BE2C (cell line): ENCODE results near the gene ELN.

Experiments
- DNase-seq: peaks from one replicate; pipeline ENCODE4 v3.0.0-alpha.2; 2020
- H3K27me3 ChIP-seq: fragments of 250-450 bp; sonication (Bioruptor Pico); 2 replicates; pipeline ENCODE4 v1.5.1; 2020; ENCODE audit warnings: mild to moderate bottlenecking
- H3K36me3 ChIP-seq: fragments of 250-450 bp; sonication (Bioruptor Pico); 2 replicates; pipeline ENCODE4 v1.5.1; 2020; ENCODE audit warnings: mild to moderate bottlenecking
- H3K4me1 ChIP-seq: fragments of 250-450 bp; sonication (Bioruptor Pico); 2 replicates; pipeline ENCODE4 v1.5.1; 2020
- H3K4me3 ChIP-seq: 2 replicates; pipeline ENCODE4 v1.5.1; 2011; ENCODE audit warnings: low read depth, low read length
- H3K9me3 ChIP-seq: fragments of 250-450 bp; sonication (Bioruptor Pico); 2 replicates; pipeline ENCODE4 v1.5.1; 2020
- TF ChIP-seq, protein P1 (sequence below): IDR thresholded peaks from 2 replicates; pipeline ENCODE4 v1.5.1; 2012; ENCODE audit warnings: mild to moderate bottlenecking, low read depth, low read length

Gene ELN

DNA sequence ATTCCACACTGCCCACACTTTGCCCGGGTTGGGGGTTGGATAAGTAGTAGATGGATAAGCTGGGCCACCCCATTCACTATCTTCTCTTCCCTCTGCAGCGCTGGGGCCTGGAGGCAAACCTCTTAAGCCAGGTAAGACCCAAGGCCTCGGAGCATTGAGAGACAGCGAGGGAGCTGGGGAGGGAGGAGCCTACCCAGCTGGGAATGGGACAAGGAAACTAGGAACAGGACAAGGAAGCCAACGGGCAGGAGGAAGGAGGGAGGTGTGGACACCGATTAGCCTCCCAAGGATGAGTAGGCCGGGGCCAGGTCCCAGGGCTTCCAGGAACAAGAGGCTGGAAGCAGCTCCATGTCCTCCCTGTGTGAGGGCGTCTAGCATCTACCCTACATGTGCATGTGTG lies 9.6 kb downstream of the ELN start:
- H3K4me3 ChIP-seq: no peak overlapping the region
- no peak for DNase-seq
- no peaks in the 10 kb centered on the region for H3K36me3 ChIP-seq
- no peaks in the 10 kb centered on the region for H3K9me3 ChIP-seq
- TF ChIP-seq, protein P1, sequence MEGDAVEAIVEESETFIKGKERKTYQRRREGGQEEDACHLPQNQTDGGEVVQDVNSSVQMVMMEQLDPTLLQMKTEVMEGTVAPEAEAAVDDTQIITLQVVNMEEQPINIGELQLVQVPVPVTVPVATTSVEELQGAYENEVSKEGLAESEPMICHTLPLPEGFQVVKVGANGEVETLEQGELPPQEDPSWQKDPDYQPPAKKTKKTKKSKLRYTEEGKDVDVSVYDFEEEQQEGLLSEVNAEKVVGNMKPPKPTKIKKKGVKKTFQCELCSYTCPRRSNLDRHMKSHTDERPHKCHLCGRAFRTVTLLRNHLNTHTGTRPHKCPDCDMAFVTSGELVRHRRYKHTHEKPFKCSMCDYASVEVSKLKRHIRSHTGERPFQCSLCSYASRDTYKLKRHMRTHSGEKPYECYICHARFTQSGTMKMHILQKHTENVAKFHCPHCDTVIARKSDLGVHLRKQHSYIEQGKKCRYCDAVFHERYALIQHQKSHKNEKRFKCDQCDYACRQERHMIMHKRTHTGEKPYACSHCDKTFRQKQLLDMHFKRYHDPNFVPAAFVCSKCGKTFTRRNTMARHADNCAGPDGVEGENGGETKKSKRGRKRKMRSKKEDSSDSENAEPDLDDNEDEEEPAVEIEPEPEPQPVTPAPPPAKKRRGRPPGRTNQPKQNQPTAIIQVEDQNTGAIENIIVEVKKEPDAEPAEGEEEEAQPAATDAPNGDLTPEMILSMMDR: no peak
- H3K27me3 ChIP-seq: no peaks in the 10 kb centered on the region
- H3K4me1 ChIP-seq: peaks cover 28% of the 10 kb centered on the region

DNA sequence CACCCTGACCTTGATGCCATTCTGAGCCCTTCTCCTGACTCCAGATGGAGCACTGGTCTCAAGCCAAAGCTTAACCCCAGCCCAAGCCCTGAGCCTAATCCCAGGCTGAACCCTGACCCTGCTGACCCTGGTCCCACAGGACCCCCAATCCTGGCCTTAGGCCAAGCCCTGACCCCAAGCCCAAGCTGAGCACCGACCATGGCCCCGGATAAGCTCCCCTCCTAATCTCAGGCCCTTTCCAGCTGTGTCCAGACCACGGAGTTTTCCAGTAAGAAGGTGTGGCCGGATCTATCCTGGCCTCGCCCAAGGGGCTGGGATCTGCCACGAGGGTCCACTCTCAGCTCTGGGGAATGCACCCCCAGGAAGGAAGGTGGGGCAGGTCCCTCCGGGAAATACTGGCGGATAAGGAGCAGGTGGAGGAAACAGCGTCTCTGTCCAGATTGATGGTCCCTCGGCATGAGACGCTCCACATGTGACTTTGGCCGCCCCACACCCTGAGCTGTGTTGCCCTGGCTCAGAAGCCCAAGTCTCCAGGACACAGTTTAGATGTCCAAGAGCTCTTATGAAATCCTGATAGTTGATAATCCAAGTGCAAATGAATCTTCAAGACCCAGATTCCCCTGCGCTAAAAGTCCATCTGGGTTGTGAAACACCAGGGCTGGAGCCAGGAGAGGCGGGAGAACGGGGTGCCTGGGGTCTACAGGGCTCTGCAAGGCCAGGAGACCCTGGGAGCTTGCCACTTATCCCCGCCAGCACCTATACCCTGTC lies 10.4 kb downstream of the ELN start:
- Histone ChIP-seq H3K4me3 (no peak overlapping the region), H3K4me1 (peaks cover 24% of the 10 kb centered on the region), H3K36me3 (no peaks in the 10 kb centered on the region), H3K9me3 (no peaks in the 10 kb centered on the region), H3K27me3 (no peaks in the 10 kb centered on the region)
- DNase-seq: no peak
- TF ChIP-seq, protein P1: no peak

DNA sequence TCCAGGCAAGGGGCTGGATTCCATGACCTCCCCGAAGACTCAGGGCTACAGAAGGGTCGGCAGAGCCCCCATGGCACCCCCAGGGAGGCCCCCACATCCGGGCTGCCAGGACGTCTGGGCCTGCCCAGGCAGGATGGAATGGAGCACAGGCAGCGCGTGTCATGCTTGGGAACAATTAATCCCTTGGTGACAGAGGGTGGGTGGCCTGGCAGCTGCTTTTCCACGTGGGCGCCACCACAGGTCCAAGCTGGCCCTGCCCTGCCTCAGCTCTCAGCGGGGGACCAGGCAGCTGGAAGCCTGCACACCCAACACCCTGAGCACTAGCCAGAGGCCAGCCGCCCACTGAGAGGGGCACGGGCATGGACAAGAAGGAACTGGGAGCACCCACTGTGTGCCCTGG lies 11.4 kb downstream of the ELN start:
- TF ChIP-seq, protein P1: no peak
- H3K4me1 ChIP-seq: peaks cover 26% of the 10 kb centered on the region
- no peaks in the 10 kb centered on the region for H3K9me3 ChIP-seq
- H3K4me3 ChIP-seq: no peak overlapping the region
- DNase-seq: no peak
- H3K27me3 ChIP-seq: no peaks in the 10 kb centered on the region
- H3K36me3 ChIP-seq: no peaks in the 10 kb centered on the region

DNA sequence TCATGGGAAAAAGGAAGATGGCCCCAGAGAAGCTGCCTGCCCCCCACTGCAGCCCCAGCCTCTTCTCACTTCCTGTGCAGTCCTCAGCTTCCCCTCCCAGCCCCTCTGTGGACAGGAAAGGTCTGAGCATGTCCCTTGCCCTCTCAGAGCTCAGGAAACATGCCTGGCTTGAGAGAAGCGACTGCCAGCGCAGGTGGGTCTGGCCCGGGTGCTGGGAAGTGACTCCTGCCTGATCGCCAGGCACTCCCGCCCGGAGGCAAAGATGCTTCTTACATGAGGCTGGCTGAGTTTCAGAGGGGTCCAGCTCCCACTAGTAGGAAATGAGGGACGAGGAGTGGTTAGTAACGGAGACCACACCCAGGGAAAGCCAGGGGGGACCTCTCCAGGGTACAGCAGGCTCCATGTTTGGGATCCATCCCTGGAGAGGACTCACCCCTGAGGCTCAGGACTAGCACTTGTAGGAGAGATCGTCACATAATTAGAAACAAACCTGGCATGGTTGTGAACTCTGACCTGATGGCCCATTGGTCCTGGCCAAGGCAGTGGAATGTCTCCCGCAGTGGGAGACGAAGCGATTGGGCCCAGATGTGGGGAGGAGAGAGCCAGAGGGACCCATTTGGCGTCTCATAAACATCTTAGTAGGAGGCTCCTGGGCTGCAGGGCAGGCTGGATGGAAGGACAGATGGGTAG lies 12.3 kb downstream of the ELN start:
- TF ChIP-seq, protein P1: no peak
- Histone ChIP-seq H3K4me1 (peaks cover 35% of the 10 kb centered on the region), H3K4me3 (no peak overlapping the region), H3K27me3 (no peaks in the 10 kb centered on the region), H3K36me3 (no peaks in the 10 kb centered on the region), H3K9me3 (no peaks in the 10 kb centered on the region)
- DNase-seq: peak; percentile 55

DNA sequence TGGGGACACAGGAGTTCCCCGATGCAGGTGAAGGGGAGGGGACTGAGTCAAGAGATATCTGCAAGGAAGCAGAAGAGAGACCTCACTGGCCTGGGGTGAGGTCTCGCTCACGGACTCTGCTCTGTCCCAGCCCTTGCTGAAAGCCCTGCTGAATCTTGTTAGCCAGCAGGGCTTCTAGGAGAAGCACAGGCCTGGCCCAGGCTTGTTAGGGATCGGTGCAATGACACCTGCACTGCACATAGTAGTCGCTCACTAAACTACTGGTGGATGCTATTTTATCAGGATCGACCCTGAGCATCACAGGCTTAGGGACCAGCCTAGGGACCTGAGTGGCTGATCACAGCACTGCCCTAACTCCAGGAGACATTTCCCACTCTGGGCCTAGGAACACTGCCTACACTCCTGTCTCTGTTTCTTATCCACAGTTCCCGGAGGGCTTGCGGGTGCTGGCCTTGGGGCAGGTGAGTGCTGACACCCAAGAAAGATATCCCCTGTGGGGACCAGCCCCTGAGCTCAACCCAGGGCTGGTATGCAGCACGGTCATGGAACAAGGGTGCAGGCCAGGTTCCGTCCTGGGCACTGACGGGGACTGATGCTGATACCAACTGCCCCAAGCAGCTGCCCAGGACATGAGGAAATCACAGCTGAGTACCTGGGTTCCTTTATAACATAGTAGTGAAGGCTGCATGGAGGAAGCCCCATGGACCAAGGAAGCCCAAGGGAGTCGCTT lies 13.0 kb downstream of the ELN start:
- H3K4me1 ChIP-seq: peaks cover 38% of the 10 kb centered on the region

More for the DNA sequence above, 13.0 kb downstream of the ELN start:
- no peak for DNase-seq
- no peaks in the 10 kb centered on the region for H3K36me3 ChIP-seq
- no peak overlapping the region for H3K4me3 ChIP-seq
- no peaks in the 10 kb centered on the region for H3K27me3 ChIP-seq
- H3K9me3 ChIP-seq: no peaks in the 10 kb centered on the region
- TF ChIP-seq, protein P1: no peak
